ENCODE measurements around the gene OR10H3. TPM values are rescaled to one million over a fixed set of nuclear protein-coding genes. Genes with fewer than 3 reads are reported as not detected.
A peak's percentile ranks its signal among the peaks of the same experiment; 100 is the strongest.

OR10H3 gene
- total and polyA plus RNA-seq, 2 of the 13 experiments (the other 11 are each of a cell fraction or from before 2014, with no cell fraction given), result not detected

- no peaks in the 10 kb centered on the region for H3K27me3 ChIP-seq (ENCODE audit: control insufficient read depth in 1 of 2, insufficient read depth in 2 of 2, low read length in 2 of 2)
- POLR2A ChIA-PET, result no interaction called here
- 0% methylated on average over 2 of the region's 2 CpGs for WGBS (ENCODE audit: low lambda C conversion rate)
Measured at GRCh38 chr19:15758379-15758778, 20.6 kb downstream of the OR10H3 start.

GRCh38 chr19:15759962-15760565, 22.3 kb downstream of the OR10H3 start:
- Histone ChIP-seq H3K4me2 (ENCODE audit: low read depth, low read length) (peak overlapping the region; percentile 31; the same call in 1 of the 2 replicates), H4K20me1 (ENCODE audit: insufficient read depth, low read length) (no peaks in the 10 kb centered on the region), H3K79me2 (ENCODE audit: insufficient read depth, low read length) (no peaks in the 10 kb centered on the region), H3K9me3 (ENCODE audit: low read length) (no peaks in the 10 kb centered on the region), H2AFZ (ENCODE audit: low read length) (no peak overlapping the region), H3K4me1 (ENCODE audit: insufficient read depth, low read length) (no peaks in the 10 kb centered on the region), H3K27me3 (ENCODE audit: control insufficient read depth in 1 of 2, insufficient read depth in 2 of 2, low read length in 2 of 2) (no peaks in the 10 kb centered on the region), H3K36me3 (replicated peaks in 1 of 2; ENCODE audit: control insufficient read depth in 1 of 2, insufficient read depth in 2 of 2, low read length in 2 of 2) (no peaks in the 10 kb centered on the region), H3K4me3 (replicated peaks in 1 of 3; ENCODE audit: insufficient read depth in 1 of 3, low read depth in 2 of 3, low read length in 3 of 3) (no peak overlapping the region; a peak in 1 of 6 replicates), H3K9ac (ENCODE audit: insufficient read depth, low read depth, low read length) (no peak overlapping the region), H3K27ac (ENCODE audit: extremely low read length, insufficient read depth, low read length) (no peak overlapping the region)
- POLR2A ChIA-PET, result no interaction called here
- DNase-seq (ENCODE audit: low spot score), result peak; percentile 34
- no peak for FAIRE-seq
- CTCF ChIA-PET (ENCODE audit: low intra/inter-chr PET ratio, low total read pairs), result interaction anchor here (1.2 to 4.3 kb wide), 2 partner anchors 130 to 175 kb away, joined by 4 to 48 read pairs; no protein-coding TSS in a partner anchor
- in situ Hi-C loops (cut with HindIII; ENCODE audit: extremely low pct_ligation_motif_present, low pct_unique_long_range_greater_than_20kb), result loop anchor here (5.0 kb wide), 1 partner anchor 133 kb away; no protein-coding TSS in a partner anchor
- peak; percentile 80 for ATAC-seq
- WGBS (ENCODE audit: low lambda C conversion rate), result 31% methylated on average over 16 of the region's 28 CpGs
- no TSS peak for BruUV-seq (replicated peaks)
- intact Hi-C loops (cut with micrococcal nuclease; ENCODE audit: unreplicated experiment), result loop anchor here (1.0 kb wide), 1 partner anchor 129 kb away; no protein-coding TSS in a partner anchor
- peak; percentile 79 for TF ChIP-seq RAD21 (CRISPR knock-in tag; IDR thresholded peaks at IDR 0.05)
- no peak for TF ChIP-seq SRF (IDR thresholded peaks at IDR 0.05; ENCODE audit: low read depth, low read length)
- peak; percentile 27; the same call in 1 of the 2 replicates for TF ChIP-seq GABPA (IDR thresholded peaks at IDR 0.05; ENCODE audit: low read depth, low read length)
- peak; percentile 38; the same call in 1 of the 2 replicates for TF ChIP-seq GABPA (CRISPR knock-in tag; IDR thresholded peaks at IDR 0.05; ENCODE audit: low read depth)
- no peak for TF ChIP-seq LBX2 (CRISPR knock-in tag; IDR thresholded peaks at IDR 0.05; ENCODE audit: borderline replicate concordance)
- TF ChIP-seq E2F1 (CRISPR knock-in tag; IDR thresholded peaks at IDR 0.05), result no peak
- TF ChIP-seq CREB3 (CRISPR knock-in tag; IDR thresholded peaks at IDR 0.05), result no peak
- no peak for TF ChIP-seq GLI4 (CRISPR knock-in tag; IDR thresholded peaks at IDR 0.05; ENCODE audit: borderline replicate concordance)
- peak; percentile 53 for TF ChIP-seq XRCC5 (optimal IDR thresholded peaks at IDR 0.05; ENCODE audit: low read length)
- TF ChIP-seq SMC3 (IDR thresholded peaks at IDR 0.05; ENCODE audit: low read length), result peak; percentile 92
- no peak for TF ChIP-seq ZSCAN29 (CRISPR knock-in tag; conservative IDR thresholded peaks at IDR 0.05)

More at GRCh38 chr19:15758379-15758778, 20.6 kb downstream of the OR10H3 start:
- Histone ChIP-seq H3K4me1 (ENCODE audit: insufficient read depth, low read length) (no peaks in the 10 kb centered on the region), H3K4me2 (ENCODE audit: low read depth, low read length) (no peak overlapping the region), H3K79me2 (ENCODE audit: insufficient read depth, low read length) (no peaks in the 10 kb centered on the region), H3K4me3 (replicated peaks in 1 of 3; ENCODE audit: insufficient read depth in 1 of 3, low read depth in 2 of 3, low read length in 3 of 3) (no peak overlapping the region), H3K27ac (ENCODE audit: extremely low read length, insufficient read depth, low read length) (no peak overlapping the region), H3K9ac (ENCODE audit: insufficient read depth, low read depth, low read length) (no peak overlapping the region), H3K9me3 (ENCODE audit: low read length) (no peaks in the 10 kb centered on the region), H2AFZ (ENCODE audit: low read length) (no peak overlapping the region), H3K36me3 (replicated peaks in 1 of 2; ENCODE audit: control insufficient read depth in 1 of 2, insufficient read depth in 2 of 2, low read length in 2 of 2) (no peaks in the 10 kb centered on the region), H4K20me1 (ENCODE audit: insufficient read depth, low read length) (no peaks in the 10 kb centered on the region)
- in situ Hi-C loops (cut with HindIII; ENCODE audit: extremely low pct_ligation_motif_present, low pct_unique_long_range_greater_than_20kb), result no loop called here
- TF ChIP-seq ZNF501 (CRISPR knock-in tag; IDR thresholded peaks at IDR 0.05) (no peak), DR1 (CRISPR knock-in tag; IDR thresholded peaks at IDR 0.05) (no peak), ZZZ3 (CRISPR knock-in tag; IDR thresholded peaks at IDR 0.05; ENCODE audit: borderline replicate concordance) (no peak), IRX3 (CRISPR knock-in tag; IDR thresholded peaks at IDR 0.05; ENCODE audit: borderline replicate concordance, low read depth) (no peak), ZNF766 (CRISPR knock-in tag; IDR thresholded peaks at IDR 0.05; ENCODE audit: borderline replicate concordance) (no peak), ZNF234 (CRISPR knock-in tag; conservative IDR thresholded peaks at IDR 0.05) (no peak), SIX1 (CRISPR knock-in tag; IDR thresholded peaks at IDR 0.05; ENCODE audit: borderline replicate concordance) (no peak), SCMH1 (CRISPR knock-in tag; IDR thresholded peaks at IDR 0.05; ENCODE audit: borderline replicate concordance) (no peak)
- CTCF ChIA-PET (ENCODE audit: low intra/inter-chr PET ratio, low total read pairs), result interaction anchor here (4.3 kb wide), 1 partner anchor 128 kb away, joined by 48 read pairs; no protein-coding TSS in a partner anchor
- FAIRE-seq (no peak), ATAC-seq (no peak), DNase-seq (ENCODE audit: low spot score) (no peak)
- BruUV-seq (replicated peaks), result no TSS peak
- intact Hi-C loops (cut with micrococcal nuclease; ENCODE audit: unreplicated experiment), result no loop called here
